HG02938 (cell line): ENCODE results near the gene NAT16.

Experiments used
- ATAC-seq: cut with Tn5 transposase; IDR thresholded peaks from one replicate; pipeline ENCODE4 v1.9.1; 2021; ENCODE audit warnings: mild to moderate bottlenecking, moderate library complexity; ENCODE audit not compliant: unreplicated experiment

NAT16 gene

GRCh38 chr7:101172005-101172853 is 7.9 kb downstream of the NAT16 start:
- no peak for ATAC-seq

DNA sequence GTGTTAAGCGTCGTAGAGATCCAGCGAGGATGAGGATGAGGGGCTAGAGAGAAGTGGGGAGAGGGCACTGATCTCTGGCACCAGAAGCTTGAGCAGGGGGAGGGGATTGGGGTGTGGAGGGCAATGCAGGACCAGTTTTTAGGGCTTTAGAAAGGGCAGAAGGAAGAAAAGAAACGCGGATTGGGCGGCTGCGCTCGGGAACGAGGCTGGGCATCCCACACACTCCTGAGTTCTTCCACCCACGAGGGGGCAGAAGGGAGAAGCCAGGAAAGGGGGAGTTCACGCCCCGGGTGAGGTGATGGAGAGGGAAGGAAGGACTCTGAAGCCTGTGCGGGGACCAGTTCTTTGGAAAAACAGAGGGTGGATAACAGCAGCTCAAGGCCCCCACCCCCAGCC is 8.7 kb downstream of the NAT16 start:
- no peak for ATAC-seq

- no peak for ATAC-seq
Observed at GRCh38 chr7:101170617-101171441, 9.3 kb downstream of the NAT16 start.

DNA sequence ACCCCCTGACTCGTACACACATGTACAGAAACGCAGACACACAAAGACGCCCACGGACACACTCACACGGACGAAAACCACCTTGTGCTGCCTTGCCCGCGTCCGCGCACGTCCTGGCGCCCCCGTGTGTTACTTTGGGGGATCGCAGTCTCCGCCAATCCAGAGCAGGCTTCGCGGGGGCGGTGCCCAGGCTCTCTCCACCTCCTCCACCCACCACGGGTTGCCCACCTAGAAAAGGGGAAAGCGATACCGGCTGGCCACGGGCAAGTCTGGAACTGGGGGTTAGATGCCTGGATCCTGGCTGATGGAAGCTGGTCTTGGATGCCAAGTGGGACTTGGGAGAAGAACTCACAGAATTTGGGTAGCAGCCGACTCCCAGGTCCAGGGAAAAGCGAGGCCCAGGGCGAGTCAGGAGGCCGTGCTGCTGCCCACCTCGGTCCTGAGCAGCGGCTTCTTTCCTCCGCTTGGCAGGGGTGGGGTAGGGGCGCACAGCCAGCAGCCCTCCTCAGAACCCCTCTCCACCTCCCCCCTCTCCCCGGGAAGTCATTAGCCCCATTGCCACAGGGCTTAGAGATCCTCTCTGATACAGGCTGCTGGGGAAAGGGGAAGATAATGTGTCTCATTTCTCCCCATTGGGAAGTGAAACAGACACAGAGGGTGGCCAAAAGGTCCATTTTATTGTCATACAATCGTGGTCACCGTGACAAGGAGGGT is 10.1 kb downstream of the NAT16 start:
- ATAC-seq, result no peak

DNA sequence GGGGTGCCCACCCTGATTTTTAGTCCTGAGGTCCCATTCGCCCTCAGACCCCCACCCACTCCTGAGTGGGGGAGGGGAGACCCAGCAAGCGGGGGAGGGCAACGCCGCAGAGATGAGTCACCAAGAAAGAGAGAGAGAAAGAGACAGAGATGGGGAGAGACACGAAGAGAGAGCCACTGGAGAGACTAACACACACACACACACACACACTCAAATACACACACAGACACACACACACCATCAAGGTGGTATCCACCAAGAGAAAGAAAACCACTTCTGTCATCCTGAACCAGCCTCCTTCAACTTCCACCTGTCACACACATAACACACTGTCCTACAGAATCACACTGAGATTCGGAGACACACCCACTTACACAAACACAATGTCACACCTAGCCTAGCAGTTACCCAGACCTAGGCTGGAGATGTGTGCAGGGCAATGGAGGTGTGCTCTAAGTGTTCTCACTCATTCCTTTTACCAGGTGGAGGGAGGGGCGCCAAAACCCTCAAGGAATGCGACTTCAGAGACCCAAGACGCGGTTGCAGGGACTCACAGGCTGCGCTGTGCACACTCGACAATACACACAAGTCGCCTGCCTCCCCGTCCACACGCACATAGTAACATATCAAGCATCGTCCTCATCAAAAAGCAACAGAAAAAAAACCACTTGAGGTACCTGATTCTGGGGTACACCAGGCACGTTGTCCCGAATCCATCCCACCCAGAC is 10.8 kb downstream of the NAT16 start:
- no peak for ATAC-seq

- ATAC-seq, result no peak
Observed at GRCh38 chr7:101168412-101169049, 11.6 kb downstream of the NAT16 start.

- no peak for ATAC-seq
Observed at GRCh38 chr7:101167645-101168411, 12.3 kb downstream of the NAT16 start.

- no peak for ATAC-seq
Observed at GRCh38 chr7:101166909-101167644, 13.0 kb downstream of the NAT16 start.

- ATAC-seq, result no peak
Observed at GRCh38 chr7:101166648-101166908, 13.5 kb downstream of the NAT16 start.

DNA sequence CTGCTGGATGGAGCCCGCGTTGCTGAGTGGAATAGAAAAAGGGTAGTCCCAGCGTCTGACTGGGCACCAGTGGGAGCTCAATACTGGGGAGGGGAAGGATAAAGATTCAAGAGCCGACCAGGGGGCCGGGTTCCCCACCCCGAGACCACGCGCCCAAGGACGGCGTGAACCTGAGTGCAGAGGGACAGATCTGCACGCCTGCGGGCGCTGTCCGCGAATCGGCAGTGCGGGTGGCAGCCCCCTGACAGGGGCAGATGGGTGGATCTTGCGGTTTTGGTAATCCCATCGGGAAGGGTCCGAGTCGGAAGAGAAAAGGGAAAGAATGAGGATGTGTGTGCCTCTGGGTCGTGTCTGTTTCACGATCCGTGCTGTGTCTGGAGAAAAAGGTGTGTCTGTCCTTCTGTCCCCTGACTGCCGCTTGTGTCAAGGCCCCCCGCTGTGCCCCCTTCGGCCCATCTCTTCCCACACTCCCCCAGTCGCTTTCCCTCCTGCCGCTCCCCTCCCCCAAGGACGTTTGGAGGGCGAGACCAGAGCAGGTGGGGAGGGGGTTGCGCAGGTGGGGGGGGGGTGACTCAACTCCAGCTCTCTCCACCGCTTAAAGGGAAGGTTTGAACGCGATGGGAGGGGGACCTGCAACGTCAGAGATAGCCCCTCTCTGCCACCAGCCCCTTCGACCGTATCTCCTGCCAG is 14.0 kb downstream of the NAT16 start:
- no peak for ATAC-seq

DNA sequence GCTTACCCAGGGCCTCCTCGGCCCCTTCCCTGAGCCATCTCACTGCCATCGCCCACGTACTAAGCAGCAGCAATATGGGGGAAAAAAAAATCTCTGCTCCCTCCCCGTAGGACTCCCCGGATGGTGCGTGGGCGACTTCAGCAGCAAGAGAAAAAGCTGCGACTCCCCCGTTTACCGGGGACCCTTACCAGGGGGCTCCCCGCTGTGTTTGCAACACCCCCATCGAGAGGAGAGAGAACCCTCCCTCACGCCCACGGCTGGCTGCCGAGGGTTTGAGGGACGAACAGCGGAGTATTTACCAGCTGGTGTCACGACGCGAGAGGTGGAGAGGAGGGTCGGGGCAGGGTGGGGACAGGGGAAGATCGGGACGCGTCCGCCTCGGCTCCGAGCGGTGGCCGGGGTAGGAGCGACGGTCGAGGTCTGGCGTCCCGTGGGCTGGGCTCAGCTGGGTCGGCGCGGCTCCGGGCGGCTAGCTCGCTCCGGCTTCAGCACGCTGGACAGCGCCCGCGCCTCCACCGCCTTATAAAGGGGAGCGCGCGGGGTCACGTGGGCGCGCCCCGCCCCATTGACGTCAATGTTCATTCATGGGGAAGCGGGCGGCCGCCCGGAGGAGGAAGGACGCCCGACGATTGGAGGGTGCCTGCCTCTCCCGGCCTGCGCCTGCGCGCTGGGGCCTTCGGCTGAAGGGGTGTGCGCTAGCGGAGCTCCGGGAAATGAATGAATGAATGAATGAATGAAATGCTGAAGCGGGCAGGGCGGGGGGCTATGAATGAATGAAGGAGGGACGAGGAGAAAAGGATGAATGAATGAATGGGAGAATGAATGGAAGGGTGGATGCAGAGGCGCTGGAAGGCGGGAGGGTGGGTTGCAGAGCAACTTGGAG is 14.8 kb downstream of the NAT16 start, which contains the start of gene VGF:
TSS of gene VGF (minus strand) at position 495 of the 883 bp plus-strand sequence. CDS start 726 bp downstream, outside the sequence.
- no peak for ATAC-seq

GRCh38 chr7:101164071-101164840 is 15.8 kb downstream of the NAT16 start:
- no peak for ATAC-seq

DNA sequence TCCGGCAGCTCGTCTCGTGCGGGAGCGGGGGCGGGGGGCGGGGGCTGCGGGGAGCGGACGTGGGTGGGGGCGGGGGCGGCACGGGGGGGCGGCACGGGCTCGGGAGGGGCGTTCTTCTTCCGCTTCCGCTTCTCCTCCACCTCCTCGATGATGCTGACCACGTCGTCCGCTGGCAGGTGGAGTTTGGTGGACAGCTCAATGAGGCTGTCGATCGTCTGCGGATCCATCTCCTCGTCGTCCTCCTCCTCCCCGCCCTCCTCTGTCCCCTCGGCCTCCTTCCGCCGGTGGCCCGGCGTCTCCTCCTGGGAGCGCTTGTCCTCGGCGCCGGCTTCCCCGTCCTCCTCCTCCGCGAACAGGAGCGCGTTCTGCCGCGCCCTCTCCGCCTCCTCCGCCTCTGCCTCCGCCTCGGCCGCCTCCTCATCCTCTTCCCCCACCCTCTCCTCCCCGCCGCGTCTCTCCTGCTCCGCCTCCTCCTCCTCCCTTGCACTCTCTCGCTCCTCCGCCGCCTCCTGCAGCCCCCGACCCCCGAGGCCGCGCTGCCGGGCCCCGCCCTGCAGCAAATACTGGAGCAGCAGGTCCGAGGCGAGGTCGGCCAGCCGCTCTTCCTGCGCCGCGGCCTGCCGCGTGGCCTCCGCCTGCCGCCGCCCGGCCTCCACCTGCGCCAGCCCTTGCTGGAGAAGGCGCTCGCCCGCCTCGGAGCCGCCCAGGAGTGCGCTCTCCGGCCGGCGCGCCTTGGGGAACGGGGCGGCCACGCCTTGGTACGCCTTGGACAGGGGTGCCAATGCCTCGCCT is 16.6 kb downstream of the NAT16 start:
- ATAC-seq, result no peak

GRCh38 chr7:101162551-101163278 is 17.4 kb downstream of the NAT16 start:
- ATAC-seq, result no peak
